Activated T-cell treated with anti-CD3 and anti-CD28 coated beads for 24 hours (primary cell): ENCODE measurements around the gene BGN.

ENCODE experiments used
- DNase-seq: peaks from one replicate; pipeline ENCODE4 v3.0.0-alpha.2; 2020; ENCODE audit warnings: low read depth

Gene BGN

GRCh38 chrX:153494541-153495361 lies at the start of gene BGN:
Gene BGN, plus strand, starts transcription at chrX:153494980. Its CDS starts 9,652 bp downstream, at chrX:153504632.
- DNase-seq, result no peak

- DNase-seq, result no peak
These were observed 49.5 kb upstream of the BGN start for GRCh38 chrX:153445106-153445855.

- no peak for DNase-seq
These were observed 48.7 kb upstream of the BGN start, which contains the start of gene TREX2 for GRCh38 chrX:153445856-153446635. Gene TREX2, minus strand, starts transcription at chrX:153446056. Its CDS starts 626 bp downstream, at chrX:153445430.

GRCh38 chrX:153446636-153446936 lies 48.2 kb upstream of the BGN start:
- no peak for DNase-seq

- no peak for DNase-seq
These were observed 47.7 kb upstream of the BGN start for GRCh38 chrX:153446950-153447580.

GRCh38 chrX:153447581-153447960 lies 47.2 kb upstream of the BGN start:
- DNase-seq, result no peak

- no peak for DNase-seq
These were observed 46.0 kb upstream of the BGN start for GRCh38 chrX:153448556-153449367.

- no peak for DNase-seq
These were observed 45.2 kb upstream of the BGN start for GRCh38 chrX:153449368-153450113.

GRCh38 chrX:153450114-153450948 lies 44.4 kb upstream of the BGN start:
- no peak for DNase-seq

- no peak for DNase-seq
These were observed 43.9 kb upstream of the BGN start for GRCh38 chrX:153450949-153451277.

- no peak for DNase-seq
These were observed 39.8 kb upstream of the BGN start for GRCh38 chrX:153454901-153455550.

GRCh38 chrX:153455571-153455970 lies 39.2 kb upstream of the BGN start:
- DNase-seq, result no peak

- DNase-seq, result no peak
These were observed 38.6 kb upstream of the BGN start for GRCh38 chrX:153456161-153456560.

GRCh38 chrX:153456704-153457103 lies 38.1 kb upstream of the BGN start:
- DNase-seq, result no peak

- DNase-seq, result no peak
These were observed 37.5 kb upstream of the BGN start for GRCh38 chrX:153457136-153457825.

- no peak for DNase-seq
These were observed 36.8 kb upstream of the BGN start for GRCh38 chrX:153457827-153458466.

- DNase-seq, result no peak
These were observed 36.3 kb upstream of the BGN start for GRCh38 chrX:153458476-153458875.

GRCh38 chrX:153459986-153460385 lies 34.8 kb upstream of the BGN start:
- no peak for DNase-seq
